IPS-18c (cell line): Measurements from ENCODE around the gene ACADM.
"Not testable (repeated sequence)": the region's sequence is repeated elsewhere in the genome, so short reads cannot be mapped to it uniquely, and the experiment has no call there.

ENCODE experiments used
- H3K4me3 ChIP-seq: 2 replicates; pipeline ENCODE4 v1.7.0; 2013; ENCODE audit warnings: low read depth, mild to moderate bottlenecking, low read length, moderate library complexity; ENCODE audit not compliant: insufficient read depth
- H3K9me3 ChIP-seq: one replicate; pipeline ENCODE4 v1.6.1; 2013; ENCODE audit warnings: mild to moderate bottlenecking, low read length, moderate library complexity; ENCODE audit not compliant: control insufficient read depth, insufficient read depth

ACADM gene

DNA sequence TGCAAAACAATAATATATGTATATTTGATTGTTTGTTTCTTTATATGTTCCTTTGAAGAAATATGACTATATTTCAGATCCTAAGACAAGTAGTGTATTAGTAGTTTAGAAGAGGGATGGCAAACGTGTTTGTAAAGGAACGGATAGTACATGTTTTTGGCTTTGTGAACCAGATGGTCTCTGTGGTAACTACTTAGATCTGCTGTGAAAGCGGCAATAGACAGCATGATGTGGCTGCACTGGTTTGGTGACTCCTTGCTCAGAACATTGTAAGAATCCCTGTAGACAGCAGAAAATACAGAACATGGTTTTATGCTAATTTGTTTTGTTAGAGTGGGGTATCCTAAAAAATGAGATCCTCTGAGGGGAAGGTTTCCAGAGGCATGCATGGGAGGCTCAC is 3.1 kb downstream of the ACADM start:
- Histone ChIP-seq H3K4me3 (no peak overlapping the region), H3K9me3 (no peaks in the 10 kb centered on the region)

- H3K4me3 ChIP-seq = no peak overlapping the region
- H3K9me3 ChIP-seq = no peaks in the 10 kb centered on the region
Measured at GRCh38 chr1:75730432-75730831, 5.9 kb downstream of the ACADM start.

DNA sequence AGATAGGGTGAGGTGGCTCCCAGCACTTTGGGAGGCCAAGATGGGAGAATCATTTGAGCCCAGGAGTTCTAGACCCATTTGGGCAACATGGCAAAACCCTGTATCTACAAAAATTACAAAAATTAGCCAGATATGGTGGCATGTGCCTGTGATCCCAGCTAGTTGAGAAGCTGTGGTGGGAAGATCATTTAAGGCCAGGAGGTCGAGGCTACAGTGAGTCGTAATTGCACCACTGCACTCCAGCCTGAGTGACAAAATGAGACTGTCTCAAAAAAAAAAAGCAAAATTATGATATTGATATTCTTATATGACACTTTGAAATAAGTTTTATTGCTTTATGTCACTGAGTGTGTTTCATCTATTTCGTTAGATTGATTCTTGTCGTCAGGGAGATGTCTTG is 7.4 kb downstream of the ACADM start:
- H3K9me3 ChIP-seq = no peaks in the 10 kb centered on the region
- H3K4me3 ChIP-seq = no peak overlapping the region

- Histone ChIP-seq H3K9me3 (no peaks in the 10 kb centered on the region), H3K4me3 (no peak overlapping the region)
Measured at GRCh38 chr1:75732703-75733102, 8.2 kb downstream of the ACADM start.

GRCh38 chr1:75733661-75734060 is 9.2 kb downstream of the ACADM start:
- Histone ChIP-seq H3K9me3 (no peaks in the 10 kb centered on the region), H3K4me3 (no peak overlapping the region)

GRCh38 chr1:75736016-75736415 is 11.5 kb downstream of the ACADM start:
- H3K4me3 ChIP-seq = no peak overlapping the region
- H3K9me3 ChIP-seq = no peaks in the 10 kb centered on the region

- no peak overlapping the region for H3K4me3 ChIP-seq
Measured at GRCh38 chr1:75742047-75742625, 17.6 kb downstream of the ACADM start.

GRCh38 chr1:75745276-75745675 is 20.8 kb downstream of the ACADM start:
- Histone ChIP-seq H3K4me3 (no peak overlapping the region), H3K9me3 (no peaks in the 10 kb centered on the region)

More at GRCh38 chr1:75742047-75742625, 17.6 kb downstream of the ACADM start:
- no peaks in the 10 kb centered on the region for H3K9me3 ChIP-seq

- H3K4me3 ChIP-seq = not testable (repeated sequence)
Measured at GRCh38 chr1:75757210-75757609, 32.7 kb downstream of the ACADM start.

DNA sequence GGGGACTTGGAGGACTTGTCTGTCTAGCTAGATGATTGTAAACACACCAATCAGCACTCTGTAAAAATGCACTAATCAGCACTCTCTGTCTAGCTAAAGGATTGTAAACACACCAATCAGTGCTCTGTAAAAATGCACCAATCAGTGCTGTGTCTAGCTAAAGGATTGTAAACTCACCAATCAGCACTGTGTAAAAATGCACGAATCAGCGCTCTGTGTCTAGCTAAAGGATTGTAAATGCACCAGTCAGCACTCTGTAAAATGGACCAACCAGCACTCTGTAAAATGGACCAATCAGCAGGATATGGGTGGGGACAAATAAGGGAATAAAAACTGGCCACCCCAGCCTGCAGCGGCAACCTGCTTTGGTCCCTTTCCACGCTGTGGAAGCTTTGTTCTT is 34.0 kb downstream of the ACADM start:
- not testable (repeated sequence) for H3K4me3 ChIP-seq
- peaks cover 16% of the 10 kb centered on the region for H3K9me3 ChIP-seq

More at GRCh38 chr1:75757210-75757609, 32.7 kb downstream of the ACADM start:
- H3K9me3 ChIP-seq = peaks cover 16% of the 10 kb centered on the region

GRCh38 chr1:75764057-75764655 is 39.6 kb downstream of the ACADM start:
- Histone ChIP-seq H3K9me3 (no peaks in the 10 kb centered on the region), H3K4me3 (no peak overlapping the region)

DNA sequence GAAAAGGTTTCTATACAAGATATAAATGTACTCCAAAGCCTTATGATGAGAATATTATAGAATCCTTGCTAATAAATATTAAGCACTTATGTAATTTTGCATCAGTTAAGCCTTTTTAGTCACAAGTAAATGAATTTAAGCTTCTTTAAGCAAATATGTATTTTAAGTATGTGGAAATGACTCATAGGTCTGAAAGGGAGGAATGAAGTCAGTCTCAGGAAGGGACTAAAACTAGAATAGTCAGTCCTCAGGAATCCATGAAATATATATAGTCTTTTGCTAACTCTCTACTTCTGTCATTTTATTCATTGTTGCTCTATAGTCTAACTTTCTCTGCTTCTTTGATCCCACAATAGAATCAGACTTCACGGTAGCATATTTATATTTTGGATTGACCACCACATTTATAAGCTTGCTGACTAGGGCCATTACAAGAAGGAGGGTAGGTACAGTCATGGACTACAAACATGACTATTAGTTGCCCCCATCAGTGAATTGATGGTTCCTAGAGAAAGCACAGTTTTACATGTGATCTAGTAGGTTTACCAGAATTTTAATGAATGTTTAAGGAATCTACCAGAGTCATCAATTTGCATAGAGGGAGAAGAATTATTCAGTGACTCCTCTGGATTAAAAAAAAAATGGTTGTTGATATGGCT is 41.3 kb downstream of the ACADM start:
- Histone ChIP-seq H3K4me3 (no peak overlapping the region), H3K9me3 (no peaks in the 10 kb centered on the region)

DNA sequence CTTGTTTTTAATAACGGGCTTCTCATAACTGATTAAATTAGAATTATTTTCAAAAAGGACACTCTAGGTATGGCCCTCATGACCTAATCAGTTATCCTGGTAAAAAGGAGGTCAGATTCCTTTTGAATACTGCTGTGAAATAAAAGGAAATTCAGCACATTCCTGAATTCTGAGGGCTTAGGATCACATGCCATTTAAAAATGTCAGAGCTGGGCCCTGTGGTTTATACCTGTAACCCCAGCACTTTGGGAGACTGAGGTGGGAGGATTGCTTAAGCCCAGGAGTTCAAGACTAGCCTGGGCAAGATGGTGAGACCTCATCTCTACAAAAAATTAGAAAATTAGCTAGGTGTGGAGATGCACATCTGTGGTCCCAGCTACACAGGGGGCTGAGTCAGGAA is 43.5 kb downstream of the ACADM start:
- Histone ChIP-seq H3K4me3 (no peak overlapping the region), H3K9me3 (no peaks in the 10 kb centered on the region)

DNA sequence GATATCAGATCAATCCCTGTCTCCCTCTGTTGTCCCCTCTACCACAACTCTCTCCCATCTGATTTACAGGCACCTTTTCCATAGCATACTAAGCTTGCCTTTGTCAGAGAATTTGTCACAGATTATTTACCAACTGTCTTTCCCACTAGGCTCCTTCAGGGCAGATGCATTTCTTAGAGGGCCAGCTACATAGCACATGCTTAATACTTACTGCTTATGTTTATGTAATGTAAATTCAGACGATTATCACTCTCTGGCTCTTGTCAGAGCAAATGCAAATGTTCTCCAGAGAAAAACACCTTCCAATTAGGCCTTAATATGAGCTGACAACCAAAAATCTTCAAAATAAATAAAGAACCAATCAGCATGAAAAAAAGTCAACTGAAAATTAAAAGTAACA is 46.3 kb downstream of the ACADM start:
- no peaks in the 10 kb centered on the region for H3K9me3 ChIP-seq
- no peak overlapping the region for H3K4me3 ChIP-seq

DNA sequence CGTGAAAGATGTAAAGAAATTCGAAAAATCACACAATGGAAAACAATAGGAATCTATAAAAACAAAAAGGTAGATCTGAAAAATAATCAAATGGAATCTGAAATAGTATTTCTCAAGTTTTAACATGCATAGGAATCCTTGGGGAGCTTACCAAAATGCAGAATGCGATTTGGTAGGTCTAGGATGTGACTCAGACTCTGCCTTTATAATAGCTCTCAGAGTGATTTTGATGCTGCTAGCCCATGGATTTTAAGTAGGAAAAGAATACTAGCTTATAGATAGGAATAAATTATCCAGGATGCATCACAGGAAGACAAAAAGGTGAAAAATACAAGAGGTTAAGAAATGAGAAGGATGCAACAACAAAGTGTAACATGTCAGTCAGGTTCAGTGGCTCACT is 47.5 kb downstream of the ACADM start:
- no peak overlapping the region for H3K4me3 ChIP-seq
- no peaks in the 10 kb centered on the region for H3K9me3 ChIP-seq

- H3K4me3 ChIP-seq, H3K9me3 ChIP-seq: not testable (repeated sequence)
Measured at GRCh38 chr1:75777812-75778211, 53.3 kb downstream of the ACADM start.

DNA sequence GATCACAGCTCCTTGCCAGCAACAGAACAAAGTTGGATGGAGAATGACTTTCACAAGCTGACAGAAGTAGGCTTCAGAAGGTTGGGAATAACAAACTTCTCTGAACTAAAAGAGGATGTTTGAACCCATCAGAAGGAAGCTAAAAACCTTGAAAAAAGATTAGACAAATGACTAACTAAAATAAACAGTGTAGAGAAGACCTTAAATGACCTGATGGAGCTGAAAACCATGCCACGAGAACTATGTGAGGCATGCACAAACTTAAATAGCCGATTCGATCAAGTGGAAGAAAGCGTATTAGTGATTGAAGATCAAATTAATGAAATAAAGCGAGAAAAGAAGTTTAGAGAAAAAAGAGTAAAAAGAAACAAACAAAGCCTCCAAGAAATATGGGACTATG is 54.2 kb downstream of the ACADM start:
- H3K9me3 ChIP-seq, H3K4me3 ChIP-seq: not testable (repeated sequence)

DNA sequence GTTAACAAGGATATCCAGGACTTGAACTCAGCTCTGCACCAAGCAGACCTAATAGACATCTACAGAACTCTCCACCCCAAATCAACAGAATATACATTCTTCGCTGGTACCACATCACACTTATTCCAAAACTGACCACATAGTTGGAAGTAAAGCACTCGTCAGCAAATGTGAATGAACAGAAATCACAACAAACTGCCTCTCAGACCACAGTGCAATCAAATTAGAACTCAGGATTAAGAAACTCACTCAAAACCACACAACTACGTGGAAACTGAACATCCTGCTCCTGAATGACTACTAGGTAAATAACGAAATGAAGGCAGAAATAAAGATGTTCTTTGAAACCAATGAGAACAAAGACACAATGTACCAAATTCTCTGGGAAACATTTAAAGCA is 55.7 kb downstream of the ACADM start:
- not testable (repeated sequence) for H3K4me3 ChIP-seq, H3K9me3 ChIP-seq

DNA sequence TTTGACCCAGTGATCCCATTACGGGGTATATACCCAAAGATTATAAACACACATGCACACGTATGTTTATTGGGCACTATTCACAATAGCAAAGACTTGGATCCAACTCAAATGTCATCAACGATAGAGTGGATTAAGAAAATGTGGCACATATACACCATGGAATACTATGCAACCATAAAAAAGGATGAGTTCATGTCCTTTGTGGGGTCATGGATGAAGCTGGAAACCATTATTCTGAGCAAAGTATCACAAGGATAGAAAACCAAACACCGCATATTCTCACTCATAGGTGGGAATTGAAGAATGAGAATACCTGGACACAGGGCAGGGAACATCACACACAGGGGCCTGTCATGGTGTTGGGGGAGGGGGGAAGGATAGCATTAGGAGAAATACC is 59.4 kb downstream of the ACADM start:
- not testable (repeated sequence) for H3K4me3 ChIP-seq, H3K9me3 ChIP-seq
